ENCODE data around the gene OR51B2.
"Not testable (repeated sequence)": the region's sequence is repeated elsewhere in the genome, so short reads cannot be mapped to it uniquely, and the experiment has no call there.

DNA sequence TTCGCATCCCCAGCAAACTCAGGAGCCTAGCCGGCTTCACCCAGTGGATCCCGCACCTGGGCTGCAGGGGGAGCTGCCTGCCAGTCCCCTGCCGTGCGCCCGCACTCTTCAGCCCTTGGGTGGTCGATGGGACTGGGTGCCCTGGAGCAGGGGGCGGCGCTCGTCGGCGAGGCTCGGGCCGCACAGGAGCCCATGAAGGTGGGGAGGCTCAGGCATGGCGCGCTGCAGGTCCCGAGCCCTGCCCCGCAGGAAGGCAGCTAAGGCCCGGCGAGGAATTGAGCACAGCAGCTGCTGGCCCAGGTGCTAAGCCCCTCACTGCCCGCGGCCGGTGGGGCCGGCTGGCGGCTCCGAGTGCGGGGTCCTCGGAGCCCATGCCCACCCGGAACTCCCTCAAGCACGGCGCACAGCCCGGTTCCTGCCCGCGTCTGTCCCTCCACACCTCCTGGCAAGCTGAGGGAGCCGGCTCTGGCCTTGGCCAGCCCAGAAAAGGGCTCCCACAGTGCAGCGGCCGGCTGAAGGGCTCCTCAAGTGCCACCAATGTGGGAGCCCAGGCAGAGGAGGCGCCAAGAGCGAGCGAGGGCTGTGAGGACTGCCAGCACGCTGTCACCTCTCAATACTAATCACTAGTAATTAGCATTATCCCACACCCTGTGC lies 29.6 kb downstream of the OR51B2 start:
- TF ChIP-seq, protein P1, sequence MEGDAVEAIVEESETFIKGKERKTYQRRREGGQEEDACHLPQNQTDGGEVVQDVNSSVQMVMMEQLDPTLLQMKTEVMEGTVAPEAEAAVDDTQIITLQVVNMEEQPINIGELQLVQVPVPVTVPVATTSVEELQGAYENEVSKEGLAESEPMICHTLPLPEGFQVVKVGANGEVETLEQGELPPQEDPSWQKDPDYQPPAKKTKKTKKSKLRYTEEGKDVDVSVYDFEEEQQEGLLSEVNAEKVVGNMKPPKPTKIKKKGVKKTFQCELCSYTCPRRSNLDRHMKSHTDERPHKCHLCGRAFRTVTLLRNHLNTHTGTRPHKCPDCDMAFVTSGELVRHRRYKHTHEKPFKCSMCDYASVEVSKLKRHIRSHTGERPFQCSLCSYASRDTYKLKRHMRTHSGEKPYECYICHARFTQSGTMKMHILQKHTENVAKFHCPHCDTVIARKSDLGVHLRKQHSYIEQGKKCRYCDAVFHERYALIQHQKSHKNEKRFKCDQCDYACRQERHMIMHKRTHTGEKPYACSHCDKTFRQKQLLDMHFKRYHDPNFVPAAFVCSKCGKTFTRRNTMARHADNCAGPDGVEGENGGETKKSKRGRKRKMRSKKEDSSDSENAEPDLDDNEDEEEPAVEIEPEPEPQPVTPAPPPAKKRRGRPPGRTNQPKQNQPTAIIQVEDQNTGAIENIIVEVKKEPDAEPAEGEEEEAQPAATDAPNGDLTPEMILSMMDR (IDR thresholded peaks at IDR 0.05): not testable (repeated sequence)
- TF ChIP-seq POLR2A (IDR thresholded peaks at IDR 0.05): not testable (repeated sequence)

All from esophagus squamous epithelium (tissue), 4 donors.